Erythroblast (primary cell): ENCODE data around the gene PODN.

Source experiments
- GATA1 ChIP-seq: IDR thresholded peaks from 2 replicates; pipeline ENCODE4 v1.6.1; 2011; ENCODE audit warnings: low read depth, mild to moderate bottlenecking, control low read depth, low read length, moderate library complexity
- POLR2A ChIP-seq: IDR thresholded peaks from 2 replicates; pipeline ENCODE4 v1.6.1; 2011; ENCODE audit warnings: mild to moderate bottlenecking, low read length

- no peak for TF ChIP-seq POLR2A
- TF ChIP-seq GATA1 = no peak
These were observed 24.6 kb downstream of the PODN start for GRCh38 chr1:53086491-53087070.
